HEK293 (cell line): ENCODE results near the gene CLEC16A.
A peak's percentile ranks its signal among the peaks of the same experiment; 100 is the strongest.

Experiments
- EGR2 ChIP-seq: fragments of 450-650 bp; formaldehyde crosslinking; IDR thresholded peaks from 2 replicates; pipeline ENCODE4 v1.5.1; 2016; ENCODE audit warnings: low read depth, missing biosample characterization, missing genetic modification characterization
- GLIS2 ChIP-seq: fragments of 450-650 bp; formaldehyde crosslinking; IDR thresholded peaks from 2 replicates; pipeline ENCODE4 v1.5.1; 2016; ENCODE audit warnings: missing biosample characterization, missing genetic modification characterization
- HOXA7 ChIP-seq: sonication (generic); formaldehyde crosslinking; IDR thresholded peaks from 2 replicates; pipeline ENCODE4 v1.8.1; 2022; ENCODE audit warnings: missing genetic modification reagents, borderline replicate concordance
- KLF7 ChIP-seq: fragments of 450-650 bp; formaldehyde crosslinking; IDR thresholded peaks from 2 replicates; pipeline ENCODE4 v1.5.1; 2016; ENCODE audit warnings: missing biosample characterization, missing genetic modification characterization, borderline replicate concordance
- MZF1 ChIP-seq: fragments of 450-650 bp; formaldehyde crosslinking; IDR thresholded peaks from 2 replicates; pipeline ENCODE4 v1.5.1; 2017; ENCODE audit warnings: missing biosample characterization, missing genetic modification characterization, borderline replicate concordance
- PBX3 ChIP-seq: sonication (generic); formaldehyde crosslinking; IDR thresholded peaks from 2 replicates; pipeline ENCODE4 v1.8.1; 2022; ENCODE audit warnings: mild to moderate bottlenecking, moderate library complexity, missing genetic modification reagents
- TCF7L2 ChIP-seq: IDR thresholded peaks from 2 replicates; pipeline ENCODE4 v1.6.1; 2011; ENCODE audit warnings: low read depth, mild to moderate bottlenecking, inconsistent platforms, low read length, moderate library complexity, borderline replicate concordance
- ZFHX2 ChIP-seq: fragments of 450-650 bp; formaldehyde crosslinking; conservative IDR thresholded peaks from 2 replicates; pipeline ENCODE4 v1.5.1; 2016; ENCODE audit warnings: missing biosample characterization, missing genetic modification characterization
- ZFP41 ChIP-seq: fragments of 450-650 bp; formaldehyde crosslinking; IDR thresholded peaks from 2 replicates; pipeline ENCODE4 v1.5.1; 2016; ENCODE audit warnings: missing biosample characterization, missing genetic modification characterization, borderline replicate concordance
- ZNF121 ChIP-seq: fragments of 450-650 bp; formaldehyde crosslinking; IDR thresholded peaks from 2 replicates; pipeline ENCODE4 v1.5.1; 2016; ENCODE audit warnings: missing biosample characterization, missing genetic modification characterization
- ZNF132 ChIP-seq: fragments of 450-650 bp; formaldehyde crosslinking; IDR thresholded peaks from 2 replicates; pipeline ENCODE4 v1.5.1; 2017; ENCODE audit warnings: missing biosample characterization, missing genetic modification characterization, borderline replicate concordance
- ZNF24 ChIP-seq: fragments of 450-650 bp; formaldehyde crosslinking; IDR thresholded peaks from 2 replicates; pipeline ENCODE4 v1.5.1; 2016; ENCODE audit warnings: missing biosample characterization, missing genetic modification characterization
- ZNF324 ChIP-seq: fragments of 450-650 bp; formaldehyde crosslinking; IDR thresholded peaks from 2 replicates; pipeline ENCODE4 v1.5.1; 2016; ENCODE audit warnings: missing biosample characterization, missing genetic modification characterization
- ZNF366 ChIP-seq: fragments of 450-650 bp; formaldehyde crosslinking; conservative IDR thresholded peaks from 2 replicates; pipeline ENCODE4 v1.5.1; 2016; ENCODE audit warnings: missing biosample characterization, missing genetic modification characterization
- ZNF501 ChIP-seq: fragments of 450-650 bp; formaldehyde crosslinking; IDR thresholded peaks from 2 replicates; pipeline ENCODE4 v1.5.1; 2016; ENCODE audit warnings: missing biosample characterization, missing genetic modification characterization
- ZNF510 ChIP-seq: fragments of 450-650 bp; formaldehyde crosslinking; IDR thresholded peaks from 2 replicates; pipeline ENCODE4 v1.5.1; 2018; ENCODE audit warnings: mild to moderate bottlenecking, missing genetic modification characterization, missing biosample characterization; ENCODE audit not compliant: insufficient replicate concordance
- ZNF514 ChIP-seq: fragments of 450-650 bp; formaldehyde crosslinking; IDR thresholded peaks from 2 replicates; pipeline ENCODE4 v1.5.1; 2016; ENCODE audit warnings: missing biosample characterization, missing genetic modification characterization
- ZNF596 ChIP-seq: fragments of 450-650 bp; IDR thresholded peaks from 2 replicates; pipeline ENCODE4 v1.5.0; 2018; ENCODE audit warnings: missing biosample characterization, mild to moderate bottlenecking, missing genetic modification characterization, moderate library complexity
- ZNF624 ChIP-seq: fragments of 450-650 bp; formaldehyde crosslinking; IDR thresholded peaks from 2 replicates; pipeline ENCODE4 v1.5.1; 2017; ENCODE audit warnings: missing biosample characterization, missing genetic modification characterization
- ZNF629 ChIP-seq: fragments of 450-650 bp; formaldehyde crosslinking; IDR thresholded peaks from 2 replicates; pipeline ENCODE4 v1.5.1; 2017; ENCODE audit warnings: missing biosample characterization, missing genetic modification characterization
- ZNF645 ChIP-seq: fragments of 450-650 bp; formaldehyde crosslinking; IDR thresholded peaks from 2 replicates; pipeline ENCODE4; 2016; ENCODE audit warnings: missing biosample characterization, missing genetic modification characterization
- ZNF660 ChIP-seq: fragments of 450-650 bp; IDR thresholded peaks from 2 replicates; pipeline ENCODE4 v1.5.1; 2018; ENCODE audit warnings: missing biosample characterization, mild to moderate bottlenecking, missing genetic modification characterization
- ZNF76 ChIP-seq: fragments of 450-650 bp; formaldehyde crosslinking; IDR thresholded peaks from 2 replicates; pipeline ENCODE4; 2016; ENCODE audit warnings: low read depth, missing biosample characterization, missing genetic modification characterization, borderline replicate concordance
- ZNF768 ChIP-seq: fragments of 450-650 bp; formaldehyde crosslinking; IDR thresholded peaks from 2 replicates; pipeline ENCODE4 v1.5.1; 2018; ENCODE audit warnings: missing biosample characterization, mild to moderate bottlenecking, missing genetic modification characterization
- ZNF776 ChIP-seq: fragments of 450-650 bp; formaldehyde crosslinking; IDR thresholded peaks from 2 replicates; pipeline ENCODE4 v1.5.0; 2017; ENCODE audit warnings: missing biosample characterization, missing genetic modification characterization, borderline replicate concordance
- ZNF777 ChIP-seq: fragments of 450-650 bp; formaldehyde crosslinking; IDR thresholded peaks from 2 replicates; pipeline ENCODE4 v1.5.1; 2017; ENCODE audit warnings: missing biosample characterization, missing genetic modification characterization, borderline replicate concordance
- ZNF785 ChIP-seq: fragments of 450-650 bp; formaldehyde crosslinking; IDR thresholded peaks from 2 replicates; pipeline ENCODE4 v1.5.1; 2016; ENCODE audit warnings: missing biosample characterization, missing genetic modification characterization
- ZNF792 ChIP-seq: fragments of 450-650 bp; formaldehyde crosslinking; IDR thresholded peaks from 2 replicates; pipeline ENCODE4 v1.5.1; 2016; ENCODE audit warnings: missing biosample characterization, missing genetic modification characterization
- ZNF837 ChIP-seq: fragments of 450-650 bp; formaldehyde crosslinking; IDR thresholded peaks from 2 replicates; pipeline ENCODE4 v1.5.1; 2016; ENCODE audit warnings: missing biosample characterization, missing genetic modification characterization
- ZSCAN18 ChIP-seq: fragments of 450-650 bp; formaldehyde crosslinking; IDR thresholded peaks from 2 replicates; pipeline ENCODE4 v1.5.1; 2016; ENCODE audit warnings: missing biosample characterization, missing genetic modification characterization
- TF ChIP-seq, protein P1 (sequence below): fragments of 450-650 bp; formaldehyde crosslinking; IDR thresholded peaks from 2 replicates; pipeline ENCODE4 v1.5.1; 2016; ENCODE audit warnings: missing biosample characterization, missing genetic modification characterization
- TF ChIP-seq, protein P2 (sequence below): fragments of 450-650 bp; formaldehyde crosslinking; IDR thresholded peaks from 2 replicates; pipeline ENCODE4 v1.5.1; 2016; ENCODE audit warnings: missing biosample characterization, missing genetic modification characterization
- TF ChIP-seq, protein P3 (sequence below): fragments of 450-650 bp; IDR thresholded peaks from 2 replicates; pipeline ENCODE4 v1.5.1; 2018; ENCODE audit warnings: missing biosample characterization, missing genetic modification characterization

The CLEC16A gene

DNA sequence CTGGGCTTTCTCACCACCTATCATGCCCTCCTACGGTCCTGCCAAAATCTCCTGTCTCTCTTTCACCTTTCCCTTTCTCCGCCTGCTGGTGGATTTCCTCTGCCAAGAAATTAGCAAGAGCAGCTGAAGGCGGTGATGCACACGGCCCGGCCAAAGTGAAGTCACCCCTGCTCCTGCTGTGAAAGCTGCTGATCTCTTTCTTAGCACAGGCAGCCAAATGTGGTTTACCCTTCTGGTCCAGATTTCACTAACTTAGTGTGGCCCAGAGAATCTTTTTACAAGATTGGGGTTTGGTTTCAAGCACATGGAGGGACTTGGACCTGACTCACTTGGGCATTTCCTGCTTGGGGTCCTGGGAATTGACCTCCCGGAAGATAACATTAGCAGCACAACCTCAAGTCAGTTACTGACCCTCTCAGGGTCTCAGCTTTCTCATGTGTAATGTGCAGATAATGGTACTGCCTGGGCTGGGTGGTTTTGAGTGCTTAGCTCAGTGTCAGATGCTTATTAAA, 155.9 kb downstream of the CLEC16A start (continued):
- TF ChIP-seq, protein P1, sequence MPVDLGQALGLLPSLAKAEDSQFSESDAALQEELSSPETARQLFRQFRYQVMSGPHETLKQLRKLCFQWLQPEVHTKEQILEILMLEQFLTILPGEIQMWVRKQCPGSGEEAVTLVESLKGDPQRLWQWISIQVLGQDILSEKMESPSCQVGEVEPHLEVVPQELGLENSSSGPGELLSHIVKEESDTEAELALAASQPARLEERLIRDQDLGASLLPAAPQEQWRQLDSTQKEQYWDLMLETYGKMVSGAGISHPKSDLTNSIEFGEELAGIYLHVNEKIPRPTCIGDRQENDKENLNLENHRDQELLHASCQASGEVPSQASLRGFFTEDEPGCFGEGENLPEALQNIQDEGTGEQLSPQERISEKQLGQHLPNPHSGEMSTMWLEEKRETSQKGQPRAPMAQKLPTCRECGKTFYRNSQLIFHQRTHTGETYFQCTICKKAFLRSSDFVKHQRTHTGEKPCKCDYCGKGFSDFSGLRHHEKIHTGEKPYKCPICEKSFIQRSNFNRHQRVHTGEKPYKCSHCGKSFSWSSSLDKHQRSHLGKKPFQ (tag by site-specific recombination), result no peak
- TF ChIP-seq ZNF660 (tag by site-specific recombination) (0 out of 2 replicates have a peak, but pooled peaks have one; percentile 42), ZNF324 (tag by site-specific recombination) (no peak), ZNF514 (tag by site-specific recombination) (no peak), HOXA7 (CRISPR knock-in tag) (no peak), ZSCAN18 (tag by site-specific recombination) (no peak), PBX3 (CRISPR knock-in tag) (no peak), GLIS2 (tag by site-specific recombination) (no peak), ZFHX2 (tag by site-specific recombination) (peak; percentile 46; the same call in 1 of the 2 replicates), ZNF121 (tag by site-specific recombination) (no peak), ZFP41 (no peak), ZNF596 (no peak), TCF7L2 (no peak), MZF1 (no peak), ZNF624 (no peak), ZNF837 (no peak), EGR2 (tag by site-specific recombination) (0 out of 2 replicates have a peak, but pooled peaks have one; percentile 14), ZNF785 (no peak), ZNF24 (tag by site-specific recombination) (peak; percentile 55), ZNF501 (tag by site-specific recombination) (no peak), ZNF629 (tag by site-specific recombination) (no peak), ZNF776 (no peak), ZNF76 (no peak), KLF7 (tag by site-specific recombination) (no peak), ZNF645 (tag by site-specific recombination) (no peak), ZNF510 (no peak), ZNF777 (tag by site-specific recombination) (no peak), ZNF792 (tag by site-specific recombination) (no peak), ZNF768 (tag by site-specific recombination) (no peak), ZNF132 (tag by site-specific recombination) (no peak), ZNF366 (tag by site-specific recombination) (no peak)
- TF ChIP-seq, protein P2, sequence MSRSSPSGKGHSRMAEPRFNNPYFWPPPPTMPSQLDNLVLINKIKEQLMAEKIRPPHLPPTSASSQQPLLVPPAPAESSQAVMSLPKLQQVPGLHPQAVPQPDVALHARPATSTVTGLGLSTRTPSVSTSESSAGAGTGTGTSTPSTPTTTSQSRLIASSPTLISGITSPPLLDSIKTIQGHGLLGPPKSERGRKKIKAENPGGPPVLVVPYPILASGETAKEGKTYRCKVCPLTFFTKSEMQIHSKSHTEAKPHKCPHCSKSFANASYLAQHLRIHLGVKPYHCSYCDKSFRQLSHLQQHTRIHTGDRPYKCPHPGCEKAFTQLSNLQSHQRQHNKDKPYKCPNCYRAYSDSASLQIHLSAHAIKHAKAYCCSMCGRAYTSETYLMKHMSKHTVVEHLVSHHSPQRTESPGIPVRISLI (tag by site-specific recombination), result no peak
- TF ChIP-seq, protein P3, sequence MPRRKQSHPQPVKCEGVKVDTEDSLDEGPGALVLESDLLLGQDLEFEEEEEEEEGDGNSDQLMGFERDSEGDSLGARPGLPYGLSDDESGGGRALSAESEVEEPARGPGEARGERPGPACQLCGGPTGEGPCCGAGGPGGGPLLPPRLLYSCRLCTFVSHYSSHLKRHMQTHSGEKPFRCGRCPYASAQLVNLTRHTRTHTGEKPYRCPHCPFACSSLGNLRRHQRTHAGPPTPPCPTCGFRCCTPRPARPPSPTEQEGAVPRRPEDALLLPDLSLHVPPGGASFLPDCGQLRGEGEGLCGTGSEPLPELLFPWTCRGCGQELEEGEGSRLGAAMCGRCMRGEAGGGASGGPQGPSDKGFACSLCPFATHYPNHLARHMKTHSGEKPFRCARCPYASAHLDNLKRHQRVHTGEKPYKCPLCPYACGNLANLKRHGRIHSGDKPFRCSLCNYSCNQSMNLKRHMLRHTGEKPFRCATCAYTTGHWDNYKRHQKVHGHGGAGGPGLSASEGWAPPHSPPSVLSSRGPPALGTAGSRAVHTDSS (tag by site-specific recombination), result no peak
